ENCODE measurements around the gene OR51B4.
"Not testable (repeated sequence)": the region's sequence is repeated elsewhere in the genome, so short reads cannot be mapped to it uniquely, and the experiment has no call there.

Gene OR51B4

DNA sequence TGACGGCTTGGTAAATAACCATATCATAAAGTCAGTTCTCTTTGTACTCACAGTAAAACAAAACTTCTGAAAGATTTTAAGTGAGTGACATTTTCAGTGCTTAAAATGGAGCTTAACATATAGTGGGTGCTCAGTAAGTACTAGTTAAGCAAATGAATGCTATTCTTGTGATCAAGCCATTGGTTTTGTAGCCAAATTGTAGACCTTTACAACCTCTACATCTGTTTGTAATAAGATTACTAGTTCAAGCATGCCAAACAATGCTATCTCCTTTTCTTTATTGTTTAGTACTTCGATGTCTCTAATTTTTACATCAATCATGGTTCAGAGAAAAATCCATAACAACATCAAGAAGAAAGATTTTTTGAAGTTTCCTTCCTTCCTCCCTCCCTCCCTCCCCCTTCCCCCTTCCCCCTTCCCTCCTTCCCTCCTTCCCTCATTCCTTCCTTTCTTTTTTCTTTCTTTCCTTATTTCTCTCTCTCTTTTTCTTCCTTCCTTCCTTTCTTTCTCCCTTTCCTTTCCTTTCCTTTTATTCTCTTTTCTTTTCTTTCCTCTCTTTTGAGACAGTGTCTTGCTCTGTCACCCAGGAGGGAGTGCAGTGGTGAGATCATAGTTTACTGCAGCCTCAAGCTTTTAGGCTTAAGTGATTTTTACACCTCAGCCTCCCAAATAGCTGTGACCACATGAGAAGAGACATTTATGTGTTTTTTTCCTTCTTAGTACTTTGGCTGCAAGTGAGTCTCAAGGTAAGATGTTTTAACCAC is 5.7 kb upstream of the OR51B4 start:
- no peak for TF ChIP-seq CTCF (conservative IDR thresholded peaks at IDR 0.05; ENCODE audit: low read depth, low read length)
- DNase-seq (ENCODE audit: low read depth) = no peak
- no peak overlapping the region for H3K4me3 ChIP-seq (ENCODE audit: low read depth, low read length)

- TF ChIP-seq CTCF (conservative IDR thresholded peaks at IDR 0.05; ENCODE audit: low read depth, low read length) = no peak
- no peak for DNase-seq (ENCODE audit: low read depth)
- no peak overlapping the region for H3K4me3 ChIP-seq (ENCODE audit: low read depth, low read length)
Measured at GRCh38 chr11:5304046-5304445, 2.3 kb upstream of the OR51B4 start.

DNA sequence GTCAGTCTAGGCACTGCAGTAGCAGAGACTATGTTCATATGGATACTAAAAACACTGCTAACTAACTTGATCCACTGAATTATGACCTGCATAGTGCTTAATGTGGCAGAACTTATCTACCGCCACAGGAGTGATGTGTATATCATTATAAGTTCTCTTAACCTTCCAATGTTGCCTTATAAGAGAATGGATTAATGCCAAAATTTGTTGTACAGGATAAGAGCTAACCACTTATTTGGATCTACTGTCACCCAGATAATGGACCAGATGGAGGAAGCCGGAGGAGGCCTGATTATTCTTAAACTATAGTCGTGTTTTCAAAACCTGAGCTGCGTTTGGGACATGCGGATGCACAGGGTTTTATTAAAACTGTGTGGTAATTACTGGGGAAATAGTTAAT is 1.9 kb upstream of the OR51B4 start:
- H3K4me3 ChIP-seq (ENCODE audit: low read depth, low read length) = no peak overlapping the region
- no peak for TF ChIP-seq CTCF (conservative IDR thresholded peaks at IDR 0.05; ENCODE audit: low read depth, low read length)

GRCh38 chr11:5300251-5300650 is 1.5 kb downstream of the OR51B4 start:
- no peak for DNase-seq (ENCODE audit: low read depth)
- H3K4me3 ChIP-seq (ENCODE audit: low read depth, low read length) = no peak overlapping the region
- TF ChIP-seq CTCF (conservative IDR thresholded peaks at IDR 0.05; ENCODE audit: low read depth, low read length) = no peak

More for the DNA sequence above, 1.9 kb upstream of the OR51B4 start:
- DNase-seq (ENCODE audit: low read depth) = no peak

GRCh38 chr11:5298451-5298850 is 3.3 kb downstream of the OR51B4 start:
- DNase-seq (ENCODE audit: low read depth) = no peak
- H3K4me3 ChIP-seq (ENCODE audit: low read depth, low read length) = no peak overlapping the region
- TF ChIP-seq CTCF (conservative IDR thresholded peaks at IDR 0.05; ENCODE audit: low read depth, low read length) = no peak

- no peak overlapping the region for H3K4me3 ChIP-seq (ENCODE audit: low read depth, low read length)
- no peak for TF ChIP-seq CTCF (conservative IDR thresholded peaks at IDR 0.05; ENCODE audit: low read depth, low read length)
- DNase-seq (ENCODE audit: low read depth) = no peak
Measured at GRCh38 chr11:5297721-5298323, 3.9 kb downstream of the OR51B4 start.

DNA sequence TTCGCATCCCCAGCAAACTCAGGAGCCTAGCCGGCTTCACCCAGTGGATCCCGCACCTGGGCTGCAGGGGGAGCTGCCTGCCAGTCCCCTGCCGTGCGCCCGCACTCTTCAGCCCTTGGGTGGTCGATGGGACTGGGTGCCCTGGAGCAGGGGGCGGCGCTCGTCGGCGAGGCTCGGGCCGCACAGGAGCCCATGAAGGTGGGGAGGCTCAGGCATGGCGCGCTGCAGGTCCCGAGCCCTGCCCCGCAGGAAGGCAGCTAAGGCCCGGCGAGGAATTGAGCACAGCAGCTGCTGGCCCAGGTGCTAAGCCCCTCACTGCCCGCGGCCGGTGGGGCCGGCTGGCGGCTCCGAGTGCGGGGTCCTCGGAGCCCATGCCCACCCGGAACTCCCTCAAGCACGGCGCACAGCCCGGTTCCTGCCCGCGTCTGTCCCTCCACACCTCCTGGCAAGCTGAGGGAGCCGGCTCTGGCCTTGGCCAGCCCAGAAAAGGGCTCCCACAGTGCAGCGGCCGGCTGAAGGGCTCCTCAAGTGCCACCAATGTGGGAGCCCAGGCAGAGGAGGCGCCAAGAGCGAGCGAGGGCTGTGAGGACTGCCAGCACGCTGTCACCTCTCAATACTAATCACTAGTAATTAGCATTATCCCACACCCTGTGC is 7.3 kb downstream of the OR51B4 start:
- DNase-seq (ENCODE audit: low read depth); H3K4me3 ChIP-seq (ENCODE audit: low read depth, low read length): not testable (repeated sequence)
